ENCODE data around the gene NALCN.

Gene NALCN

GRCh38 chr13:101115762-101116171 is 300.5 kb downstream of the NALCN start:
- no peak for DNase-seq

DNA sequence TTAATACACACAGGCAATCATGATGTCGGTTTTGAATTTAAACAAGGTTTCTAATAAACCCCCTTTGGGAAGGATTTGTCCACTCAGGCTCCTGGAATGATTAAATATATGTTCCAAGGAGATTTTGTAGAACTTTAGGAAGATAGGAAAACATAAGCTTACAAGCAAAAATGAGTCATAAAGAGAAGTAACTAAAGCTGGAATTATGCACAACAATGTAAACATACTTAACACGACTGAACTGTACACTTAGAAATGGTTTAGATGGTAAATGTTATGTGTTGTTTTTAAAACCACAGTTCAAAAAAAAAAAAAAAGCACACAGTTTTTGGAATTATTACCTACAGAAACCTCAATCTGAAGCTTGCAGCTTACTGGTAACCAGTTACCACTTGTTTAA is 304.4 kb downstream of the NALCN start:
- DNase-seq = no peak

DNA sequence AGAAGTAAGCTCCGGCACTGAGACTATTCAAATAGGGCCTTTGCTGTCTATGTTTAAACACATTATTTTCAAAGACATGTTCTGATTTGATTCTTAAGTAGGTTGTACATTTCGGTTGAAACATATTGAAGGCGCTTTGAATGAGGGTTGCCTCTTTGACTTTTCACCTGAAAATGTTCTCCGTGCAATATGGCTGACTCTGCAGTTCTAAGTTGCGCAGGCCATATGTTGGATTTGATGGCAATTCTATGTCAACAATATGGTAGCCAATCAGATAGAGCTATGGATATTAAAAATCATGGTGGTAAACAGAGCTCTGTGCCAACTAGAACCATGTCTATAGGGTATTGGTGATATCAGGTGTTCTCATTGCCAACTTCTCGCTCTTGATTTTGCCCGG is 307.3 kb downstream of the NALCN start:
- DNase-seq = no peak

DNA sequence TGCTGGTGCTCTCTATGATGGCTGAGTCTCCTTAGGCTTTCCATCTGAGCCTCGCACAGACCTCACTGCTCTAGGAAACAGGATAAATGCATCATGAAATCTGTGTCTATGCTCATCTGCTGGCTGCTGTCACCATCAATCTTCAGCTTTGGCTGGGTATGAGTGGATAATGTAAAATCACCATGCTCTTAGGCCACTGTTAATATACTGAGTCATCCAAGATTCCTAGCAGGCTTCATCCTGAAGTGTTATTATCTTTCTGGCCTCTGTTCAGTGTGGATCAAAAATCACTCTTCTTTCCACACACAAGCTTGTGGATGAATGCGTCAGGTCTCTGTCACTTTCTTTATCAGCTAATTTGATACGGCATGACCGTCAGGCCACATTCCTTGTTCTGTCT is 317.4 kb downstream of the NALCN start:
- DNase-seq = no peak

GRCh38 chr13:101092985-101093384 is 323.3 kb downstream of the NALCN start:
- no peak for DNase-seq

DNA sequence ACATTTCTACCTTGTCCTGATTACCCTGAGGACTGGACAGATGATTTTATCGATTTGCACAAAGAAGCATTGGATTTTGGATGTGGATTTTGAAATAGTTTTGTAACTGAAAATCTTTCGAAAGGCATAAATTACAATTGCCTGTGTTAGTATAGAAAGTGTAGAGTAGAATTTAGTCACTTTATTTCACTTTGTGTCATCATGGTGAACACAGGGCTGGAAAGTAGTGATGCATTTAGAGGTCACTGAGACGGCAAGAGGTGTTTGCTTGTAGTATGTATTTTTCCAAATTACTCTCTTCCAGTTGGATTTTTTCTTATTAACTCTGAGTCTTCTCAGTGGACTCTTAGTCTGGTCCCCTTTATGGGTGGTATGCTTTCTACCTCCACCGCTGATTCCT is 326.0 kb downstream of the NALCN start:
- no peak for DNase-seq

GRCh38 chr13:101085551-101085950 is 330.8 kb downstream of the NALCN start:
- DNase-seq = no peak

- DNase-seq = no peak
Measured at GRCh38 chr13:101082441-101082840, 333.9 kb downstream of the NALCN start.

GRCh38 chr13:101080616-101081015 is 335.7 kb downstream of the NALCN start:
- DNase-seq = no peak

DNA sequence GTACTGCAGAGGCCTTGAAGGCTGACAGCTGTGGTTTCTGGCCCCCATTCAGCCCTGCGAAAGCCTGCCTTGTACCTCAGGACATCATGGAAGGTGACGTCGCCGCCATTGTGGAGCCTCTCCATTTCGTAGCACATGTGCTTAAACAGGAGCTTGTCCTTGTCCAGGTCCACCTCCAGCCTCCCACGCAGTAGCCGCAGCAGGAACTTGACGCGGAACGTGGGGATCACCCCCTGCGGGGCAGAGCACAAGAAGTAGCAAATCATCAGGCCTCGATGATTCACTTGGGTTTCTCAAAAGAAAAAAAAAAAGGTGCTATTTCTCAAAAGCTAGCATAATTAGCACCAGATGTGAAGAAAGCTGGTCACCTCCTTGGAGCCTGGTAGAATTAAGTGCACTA is 351.0 kb downstream of the NALCN start:
- DNase-seq = no peak

DNA sequence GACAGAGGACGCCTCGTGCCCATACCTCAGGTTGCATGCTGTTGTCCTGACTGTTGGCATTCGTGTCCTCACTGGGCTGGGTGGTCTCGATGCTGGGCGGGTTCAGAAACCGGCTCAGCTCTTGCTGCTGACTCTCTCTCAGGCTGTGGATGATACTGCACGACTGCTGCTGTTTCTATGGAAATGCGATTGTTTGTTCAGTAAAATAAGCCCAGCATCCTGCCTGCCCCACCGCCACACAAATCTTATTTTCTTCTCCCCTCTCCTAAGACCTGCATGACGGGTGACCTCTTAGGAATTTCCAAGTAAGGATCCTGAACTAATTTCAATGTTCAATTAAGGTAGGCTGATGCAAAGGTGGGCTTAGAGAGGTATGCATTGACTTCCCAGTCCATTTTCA is 356.5 kb downstream of the NALCN start:
- no peak for DNase-seq

GRCh38 chr13:101058841-101059240 is 357.5 kb downstream of the NALCN start:
- DNase-seq = no peak

DNA sequence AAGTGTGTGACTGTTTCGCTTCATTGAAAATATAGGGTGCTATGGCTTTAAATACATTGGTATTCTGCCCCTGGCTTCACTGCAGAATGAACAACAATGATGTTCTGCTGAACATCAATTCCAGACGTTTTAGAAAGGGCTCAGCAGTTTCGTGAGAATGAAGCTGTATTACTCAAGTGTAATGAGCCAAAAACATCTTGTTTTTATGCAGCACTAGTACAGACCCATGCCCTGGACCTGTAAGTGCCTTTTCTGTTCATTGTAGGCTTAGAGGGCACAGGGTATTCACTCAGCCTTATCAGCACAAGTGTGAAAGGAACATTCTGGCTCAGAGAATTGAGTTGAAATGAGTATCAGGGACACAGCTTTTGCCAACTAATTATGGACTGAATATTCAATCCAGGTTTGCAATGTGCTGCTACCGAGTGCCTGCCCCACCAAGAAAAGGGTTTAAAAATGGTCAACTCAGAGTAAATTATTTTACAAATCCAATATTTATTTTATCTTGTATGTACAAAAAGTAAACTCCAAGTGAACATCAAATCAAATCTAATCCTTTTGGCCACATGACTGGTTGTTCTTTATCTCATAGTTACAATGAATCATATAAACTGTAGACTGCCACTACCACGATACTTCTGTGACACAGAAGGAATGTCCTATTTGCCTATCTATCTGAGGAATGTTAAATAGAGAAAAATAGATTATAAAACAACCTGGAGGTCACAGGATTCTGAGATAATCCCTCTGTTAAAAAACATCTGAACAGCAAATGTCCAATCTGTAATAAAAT is 362.8 kb downstream of the NALCN start:
- no peak for DNase-seq

GRCh38 chr13:101049166-101049850 is 367.0 kb downstream of the NALCN start:
- no peak for DNase-seq

DNA sequence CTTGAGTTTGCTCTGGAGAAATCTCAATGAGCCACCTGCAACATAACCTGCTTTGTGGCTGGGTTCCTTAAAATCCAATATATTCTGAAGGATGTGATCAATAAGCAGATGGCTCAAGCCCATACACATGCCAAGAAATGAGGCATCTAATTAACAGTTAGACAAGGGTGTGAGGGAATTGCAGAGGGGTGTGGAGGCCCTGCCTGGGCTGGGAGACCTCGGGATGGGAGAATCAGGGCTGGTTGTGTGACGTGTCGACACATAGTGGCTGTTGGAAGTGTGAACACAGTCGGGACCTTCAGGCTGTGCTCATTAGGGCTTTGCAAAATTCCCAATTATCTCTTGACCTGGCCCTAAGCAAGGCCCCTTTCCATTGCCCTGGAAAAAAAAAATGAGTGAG is 379.8 kb downstream of the NALCN start:
- DNase-seq = no peak

- no peak for DNase-seq
Measured at GRCh38 chr13:101035119-101035620, 381.1 kb downstream of the NALCN start.

DNA sequence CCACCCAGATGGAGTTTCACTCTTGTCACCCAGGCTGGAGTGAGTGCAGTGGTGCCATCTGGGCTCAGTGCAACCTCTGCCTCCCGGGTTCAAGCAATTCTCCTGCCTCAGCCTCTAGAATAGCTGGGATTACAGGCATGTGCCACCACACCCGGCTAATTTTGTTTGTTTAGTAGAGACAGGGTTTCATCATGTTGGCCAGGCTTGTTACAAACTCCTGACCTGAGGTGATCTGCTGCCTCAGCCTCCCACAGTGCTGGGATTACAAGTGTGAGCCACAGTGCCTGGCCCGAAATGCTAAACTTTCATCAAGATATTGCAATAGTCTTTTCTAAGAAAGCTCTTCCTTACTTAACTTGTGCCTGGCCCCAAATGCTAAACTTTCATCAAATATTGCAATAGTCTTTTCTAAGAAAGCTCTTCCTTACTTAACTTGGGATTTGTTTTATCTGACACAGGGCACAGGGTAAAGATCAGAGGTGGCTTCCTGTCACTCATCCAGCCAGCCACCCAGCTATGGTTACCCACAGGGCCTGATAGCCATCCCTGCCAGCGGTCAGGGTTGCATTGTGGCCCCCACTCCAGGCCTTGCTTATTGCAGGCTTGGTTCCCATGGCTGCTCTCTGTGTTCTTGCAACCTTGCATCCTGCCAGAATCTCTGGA is 389.4 kb downstream of the NALCN start:
- DNase-seq = no peak

- DNase-seq = no peak
Measured at GRCh38 chr13:101026328-101026727, 390.0 kb downstream of the NALCN start.

DNA sequence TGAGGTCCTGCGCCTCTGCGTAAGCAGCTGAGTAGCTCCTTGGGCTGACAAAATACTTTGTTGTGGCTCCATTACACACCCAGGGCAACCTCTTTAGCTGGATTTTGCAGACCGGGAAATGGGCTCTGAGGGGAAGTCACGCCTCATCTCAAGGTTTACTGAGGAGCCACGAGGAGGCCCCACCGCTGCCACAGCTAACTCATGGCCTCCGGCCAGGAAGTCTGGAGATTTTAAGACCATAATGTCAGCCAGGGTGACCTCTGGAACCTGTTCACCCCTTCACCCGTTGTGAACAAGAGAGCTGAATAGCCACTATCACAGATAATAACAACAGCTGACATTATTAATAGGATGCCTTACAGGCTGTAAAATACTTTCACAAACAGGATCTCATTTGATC is 390.4 kb downstream of the NALCN start:
- no peak for DNase-seq

DNA sequence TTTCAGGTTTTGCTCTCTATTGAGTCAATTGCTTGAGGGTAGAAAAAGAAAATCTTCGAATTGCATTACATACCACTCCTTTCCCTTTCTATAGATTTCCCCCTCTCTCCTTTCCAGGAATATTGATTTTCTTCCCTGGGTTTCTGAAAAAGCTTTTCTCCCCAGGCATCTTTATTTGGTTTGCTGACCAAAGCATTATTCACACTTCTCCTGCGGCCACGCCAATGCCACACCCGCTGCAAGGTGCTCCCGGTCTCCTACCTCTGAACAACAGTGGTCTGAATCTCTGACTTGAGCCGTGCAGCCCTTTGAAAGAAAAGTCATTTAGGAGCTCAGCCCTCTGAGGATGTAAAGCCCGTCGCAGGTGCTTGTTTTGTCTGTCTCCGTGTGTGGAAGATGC is 390.8 kb downstream of the NALCN start:
- no peak for DNase-seq

- no peak for DNase-seq
Measured at GRCh38 chr13:101019126-101019525, 397.2 kb downstream of the NALCN start.

GRCh38 chr13:101018720-101019119 is 397.6 kb downstream of the NALCN start:
- no peak for DNase-seq

GRCh38 chr13:101017123-101017872 is 399.0 kb downstream of the NALCN start:
- no peak for DNase-seq

All from CD4-positive, alpha-beta T cell treated with Interleukin-17A for 4 hours (primary cell).